Left ventricle myocardium inferior (tissue), 1 donor: Measurements from ENCODE around the gene RPL41. TPM values are rescaled to one million over a fixed set of nuclear protein-coding genes. Genes with fewer than 3 reads are reported as not detected.

Experiments used
- DNase-seq: peaks from one replicate; pipeline ENCODE4 v3.0.0-alpha.2; 2020
- H3K27ac ChIP-seq: fragments of 200-600 bp; replicated peaks from 2 replicates; pipeline ENCODE4 v1.8.0; 2021
- H3K27me3 ChIP-seq: fragments of 200-600 bp; 2 replicates; pipeline ENCODE4 v1.8.0; 2021; ENCODE audit warnings: low read depth
- H3K36me3 ChIP-seq: fragments of 200-600 bp; 2 replicates; pipeline ENCODE4 v1.8.0; 2021
- H3K4me1 ChIP-seq: fragments of 200-600 bp; 2 replicates; pipeline ENCODE4 v1.8.0; 2021
- H3K4me3 ChIP-seq: fragments of 200-600 bp; 2 replicates; pipeline ENCODE4 v1.8.0; 2021; ENCODE audit warnings: mild to moderate bottlenecking, moderate library complexity
- H3K9me3 ChIP-seq: fragments of 200-600 bp; replicated peaks from 2 replicates; pipeline ENCODE4 v1.8.0; 2021
- CTCF ChIP-seq: fragments of 200-600 bp; IDR thresholded peaks from 2 replicates; pipeline ENCODE4 v1.8.0; 2021; ENCODE audit warnings: antibody characterized with exemption, mild to moderate bottlenecking, borderline replicate concordance
- intact Hi-C: fragments of 100-400 bp; cut with micrococcal nuclease; formaldehyde crosslinking; loops from one replicate; pipeline ENCODE4 v1.11.0; 2022
- total RNA-seq: library from RNA; stranded (reverse); fragmentation: NEBNext Ultra II Directional; extraction: Animal tissue kit (Norgen Biotek cat#: 25700); gene quantifications from one replicate; pipeline ENCODE4 v1.2.1, GENCODE V29; 2021
- donor health status: DM: no; HTN: yes; CAD: no; lungs with severe emphysema.

The RPL41 gene
- total RNA-seq, 1 donor from 2014 or later: 1,892 TPM

- TF ChIP-seq CTCF: no peak
- H3K27me3 ChIP-seq: no peaks in the 10 kb centered on the region
Measured at GRCh38 chr12:56165369-56165768, 48.9 kb downstream of the RPL41 start.

More at GRCh38 chr12:56165369-56165768, 48.9 kb downstream of the RPL41 start:
- H3K9me3 ChIP-seq: no peaks in the 10 kb centered on the region
- H3K4me1 ChIP-seq: peaks cover 32% of the 10 kb centered on the region
- no peak for DNase-seq
- no peak overlapping the region for H3K4me3 ChIP-seq
- peaks cover 98% of the 10 kb centered on the region for H3K36me3 ChIP-seq
- peak overlapping the region; percentile 0 for H3K27ac ChIP-seq
- intact Hi-C loops: no loop called here

Other genes starting within 250 kb of the RPL41 start
- gene PYM1, start 188.7 kb upstream of the RPL41 start, total RNA-seq: 14.8 TPM
- gene DGKA, start 185.5 kb upstream of the RPL41 start, total RNA-seq: 6.5 TPM
- gene PMEL, start 150.6 kb upstream of the RPL41 start, total RNA-seq: 0.16 TPM
- 7.3 TPM for gene CDK2, start 149.8 kb upstream of the RPL41 start, total RNA-seq
- gene RAB5B, start 142.6 kb upstream of the RPL41 start, total RNA-seq: 111 TPM
- 36.0 TPM for gene SUOX, start 119.4 kb upstream of the RPL41 start, total RNA-seq
- gene IKZF4, start 95.6 kb upstream of the RPL41 start, total RNA-seq: 8.4 TPM
- gene RPS26, start 74.7 kb upstream of the RPL41 start, total RNA-seq: 48.7 TPM
- gene ERBB3, start 36.5 kb upstream of the RPL41 start, total RNA-seq: 2.3 TPM
- gene PA2G4, start 12.1 kb upstream of the RPL41 start, total RNA-seq: 65.7 TPM
- gene ZC3H10, start 1.6 kb downstream of the RPL41 start, total RNA-seq: 4.9 TPM
- 23.2 TPM for gene ESYT1, start 11.6 kb downstream of the RPL41 start, total RNA-seq
- gene MYL6B, start 36.0 kb downstream of the RPL41 start, total RNA-seq: 54.1 TPM
- gene MYL6, start 41.7 kb downstream of the RPL41 start, total RNA-seq: 508 TPM
- 67.1 TPM for gene SMARCC2, start 72.8 kb downstream of the RPL41 start, total RNA-seq
- 51.4 TPM for gene RNF41, start 105.3 kb downstream of the RPL41 start, total RNA-seq
- 20.3 TPM for gene NABP2, start 107.7 kb downstream of the RPL41 start, total RNA-seq
- not detected for gene SLC39A5, start 113.4 kb downstream of the RPL41 start, total RNA-seq
- gene ANKRD52, start 141.8 kb downstream of the RPL41 start, total RNA-seq: 25.1 TPM
- gene COQ10A, start 150.3 kb downstream of the RPL41 start, total RNA-seq: 203 TPM
- 780 TPM for gene CS, start 183.7 kb downstream of the RPL41 start, total RNA-seq
- 33.4 TPM for gene CNPY2, start 199.4 kb downstream of the RPL41 start, total RNA-seq
- 49.5 TPM for gene PAN2, start 217.4 kb downstream of the RPL41 start, total RNA-seq
- gene IL23A, start 222.3 kb downstream of the RPL41 start, total RNA-seq: not detected
- gene STAT2, start 243.5 kb downstream of the RPL41 start, total RNA-seq: 34.9 TPM
- not detected for gene APOF, start 246.2 kb downstream of the RPL41 start, total RNA-seq